GM18868 (cell line): ENCODE results near the gene IL1R2.

Experiments
- ATAC-seq: cut with Tn5 transposase; IDR thresholded peaks from one replicate; pipeline ENCODE4 v1.9.1; 2021; ENCODE audit warnings: mild to moderate bottlenecking, moderate library complexity; ENCODE audit not compliant: unreplicated experiment

IL1R2 gene

GRCh38 chr2:102037681-102038080, 45.9 kb downstream of the IL1R2 start:
- ATAC-seq: no peak

GRCh38 chr2:102040229-102040628, 48.5 kb downstream of the IL1R2 start:
- no peak for ATAC-seq

GRCh38 chr2:102041351-102041750, 49.6 kb downstream of the IL1R2 start:
- ATAC-seq: no peak

- no peak for ATAC-seq
Observed at GRCh38 chr2:102042196-102043081, 50.7 kb downstream of the IL1R2 start.

- ATAC-seq: no peak
Observed at GRCh38 chr2:102043560-102043959, 51.8 kb downstream of the IL1R2 start.

GRCh38 chr2:102044235-102044896, 52.6 kb downstream of the IL1R2 start:
- ATAC-seq: no peak

GRCh38 chr2:102044967-102045489, 53.3 kb downstream of the IL1R2 start:
- ATAC-seq: no peak

GRCh38 chr2:102045697-102046096, 53.9 kb downstream of the IL1R2 start:
- ATAC-seq: no peak

GRCh38 chr2:102046135-102046986, 54.6 kb downstream of the IL1R2 start:
- ATAC-seq: no peak

- ATAC-seq: no peak
Observed at GRCh38 chr2:102048465-102048864, 56.7 kb downstream of the IL1R2 start.

GRCh38 chr2:102049756-102050443, 58.1 kb downstream of the IL1R2 start:
- no peak for ATAC-seq

GRCh38 chr2:102050854-102051391, 59.2 kb downstream of the IL1R2 start:
- no peak for ATAC-seq

GRCh38 chr2:102051692-102052277, 60.0 kb downstream of the IL1R2 start:
- ATAC-seq: no peak

- no peak for ATAC-seq
Observed at GRCh38 chr2:102052365-102052764, 60.6 kb downstream of the IL1R2 start.

- no peak for ATAC-seq
Observed at GRCh38 chr2:102053096-102053495, 61.3 kb downstream of the IL1R2 start.

- ATAC-seq: no peak
Observed at GRCh38 chr2:102055346-102055990, 63.7 kb downstream of the IL1R2 start.

GRCh38 chr2:102056079-102056581, 64.4 kb downstream of the IL1R2 start:
- ATAC-seq: no peak

- ATAC-seq: no peak
Observed at GRCh38 chr2:102057502-102058292, 65.9 kb downstream of the IL1R2 start.
